ENCODE measurements around the gene TLNRD1. TPM values are rescaled to one million over a fixed set of nuclear protein-coding genes. Genes with fewer than 3 reads are reported as not detected.

The TLNRD1 gene
- total RNA-seq, 1 experiment from 2014 or later = 22.5 TPM

DNA sequence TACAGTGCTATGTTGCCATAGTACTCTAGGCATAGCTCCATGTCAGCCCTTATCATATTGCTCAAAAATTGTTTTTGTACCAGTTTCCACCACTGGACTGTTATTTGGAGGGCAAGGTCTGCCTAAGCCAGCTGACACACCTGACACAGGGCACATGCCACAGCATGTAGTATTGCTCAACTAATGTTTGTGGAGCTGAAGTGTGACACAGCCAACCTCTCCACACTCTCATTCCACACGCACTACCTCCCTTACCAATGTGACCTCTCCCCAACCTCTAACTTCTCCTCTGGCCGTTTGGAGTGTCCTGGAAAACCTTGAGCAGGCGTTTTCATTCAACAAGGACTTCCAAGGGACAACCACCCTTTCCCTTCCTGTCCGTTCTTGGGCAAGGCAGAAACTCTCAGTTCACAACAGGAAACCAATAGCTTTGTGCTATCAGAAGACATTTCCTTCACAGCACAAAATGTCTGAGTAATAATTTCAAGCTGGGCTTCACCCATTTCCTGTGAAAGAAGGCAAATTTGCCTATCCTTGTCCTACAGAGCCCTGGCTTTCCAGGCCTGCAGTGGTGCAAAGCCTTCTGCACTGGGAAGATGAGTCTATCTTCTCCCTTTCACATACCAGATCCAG is 38.4 kb downstream of the TLNRD1 start:
- no peak overlapping the region for H3K4me2 ChIP-seq (ENCODE audit: low read length)
- no peak overlapping the region for H3K27ac ChIP-seq (ENCODE audit: low read depth, low read length)
- CTCF ChIA-PET = no interaction called here
- RAD21 ChIA-PET (ENCODE audit: low non-redundant PET in 1 of 2, low total read pairs in 2 of 2, uncharacterized antibody in 2 of 2, unreplicated experiment in 2 of 2) = no interaction called here
- TF ChIP-seq SIN3A (IDR thresholded peaks at IDR 0.05; ENCODE audit: low read depth) (no peak), SP1 (IDR thresholded peaks at IDR 0.05; ENCODE audit: low read depth) (no peak), SRF (IDR thresholded peaks at IDR 0.05; ENCODE audit: low read depth) (no peak), POLR2A (IDR thresholded peaks at IDR 0.05; ENCODE audit: borderline replicate concordance, extremely low read depth, insufficient read depth, insufficient read length) (no peak), ELF1 (IDR thresholded peaks at IDR 0.05; ENCODE audit: borderline replicate concordance, low read depth) (no peak), JUND (IDR thresholded peaks at IDR 0.05) (no peak), ZFX (IDR thresholded peaks at IDR 0.05) (no peak), TCF7L2 (IDR thresholded peaks at IDR 0.05; ENCODE audit: borderline replicate concordance, extremely low read depth, insufficient read depth, insufficient read length) (no peak), EZH2 (IDR thresholded peaks at IDR 0.05) (no peak), RAD21 (IDR thresholded peaks at IDR 0.05; ENCODE audit: low read depth) (no peak), ZNF274 (IDR thresholded peaks at IDR 0.05; ENCODE audit: low read depth, low read length) (no peak), CEBPB (IDR thresholded peaks at IDR 0.05; ENCODE audit: low read depth) (no peak), YY1 (IDR thresholded peaks at IDR 0.05; ENCODE audit: extremely low read depth, insufficient replicate concordance, low read depth, low read length) (no peak), CBX3 (IDR thresholded peaks at IDR 0.05; ENCODE audit: low read depth) (no peak), EGR1 (IDR thresholded peaks at IDR 0.05; ENCODE audit: low read depth) (no peak), EZH2phosphoT487 (IDR thresholded peaks at IDR 0.05; ENCODE audit: borderline replicate concordance) (no peak)
- TF ChIP-seq, protein P1, sequence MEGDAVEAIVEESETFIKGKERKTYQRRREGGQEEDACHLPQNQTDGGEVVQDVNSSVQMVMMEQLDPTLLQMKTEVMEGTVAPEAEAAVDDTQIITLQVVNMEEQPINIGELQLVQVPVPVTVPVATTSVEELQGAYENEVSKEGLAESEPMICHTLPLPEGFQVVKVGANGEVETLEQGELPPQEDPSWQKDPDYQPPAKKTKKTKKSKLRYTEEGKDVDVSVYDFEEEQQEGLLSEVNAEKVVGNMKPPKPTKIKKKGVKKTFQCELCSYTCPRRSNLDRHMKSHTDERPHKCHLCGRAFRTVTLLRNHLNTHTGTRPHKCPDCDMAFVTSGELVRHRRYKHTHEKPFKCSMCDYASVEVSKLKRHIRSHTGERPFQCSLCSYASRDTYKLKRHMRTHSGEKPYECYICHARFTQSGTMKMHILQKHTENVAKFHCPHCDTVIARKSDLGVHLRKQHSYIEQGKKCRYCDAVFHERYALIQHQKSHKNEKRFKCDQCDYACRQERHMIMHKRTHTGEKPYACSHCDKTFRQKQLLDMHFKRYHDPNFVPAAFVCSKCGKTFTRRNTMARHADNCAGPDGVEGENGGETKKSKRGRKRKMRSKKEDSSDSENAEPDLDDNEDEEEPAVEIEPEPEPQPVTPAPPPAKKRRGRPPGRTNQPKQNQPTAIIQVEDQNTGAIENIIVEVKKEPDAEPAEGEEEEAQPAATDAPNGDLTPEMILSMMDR (IDR thresholded peaks at IDR 0.05 in 2 of 3, conservative IDR thresholded peaks at IDR 0.05 in 1 of 3; ENCODE audit: borderline replicate concordance in 1 of 3, insufficient read depth in 1 of 3, low read depth in 2 of 3, low read length in 2 of 3) = no peak
- TF ChIP-seq, protein P2, sequence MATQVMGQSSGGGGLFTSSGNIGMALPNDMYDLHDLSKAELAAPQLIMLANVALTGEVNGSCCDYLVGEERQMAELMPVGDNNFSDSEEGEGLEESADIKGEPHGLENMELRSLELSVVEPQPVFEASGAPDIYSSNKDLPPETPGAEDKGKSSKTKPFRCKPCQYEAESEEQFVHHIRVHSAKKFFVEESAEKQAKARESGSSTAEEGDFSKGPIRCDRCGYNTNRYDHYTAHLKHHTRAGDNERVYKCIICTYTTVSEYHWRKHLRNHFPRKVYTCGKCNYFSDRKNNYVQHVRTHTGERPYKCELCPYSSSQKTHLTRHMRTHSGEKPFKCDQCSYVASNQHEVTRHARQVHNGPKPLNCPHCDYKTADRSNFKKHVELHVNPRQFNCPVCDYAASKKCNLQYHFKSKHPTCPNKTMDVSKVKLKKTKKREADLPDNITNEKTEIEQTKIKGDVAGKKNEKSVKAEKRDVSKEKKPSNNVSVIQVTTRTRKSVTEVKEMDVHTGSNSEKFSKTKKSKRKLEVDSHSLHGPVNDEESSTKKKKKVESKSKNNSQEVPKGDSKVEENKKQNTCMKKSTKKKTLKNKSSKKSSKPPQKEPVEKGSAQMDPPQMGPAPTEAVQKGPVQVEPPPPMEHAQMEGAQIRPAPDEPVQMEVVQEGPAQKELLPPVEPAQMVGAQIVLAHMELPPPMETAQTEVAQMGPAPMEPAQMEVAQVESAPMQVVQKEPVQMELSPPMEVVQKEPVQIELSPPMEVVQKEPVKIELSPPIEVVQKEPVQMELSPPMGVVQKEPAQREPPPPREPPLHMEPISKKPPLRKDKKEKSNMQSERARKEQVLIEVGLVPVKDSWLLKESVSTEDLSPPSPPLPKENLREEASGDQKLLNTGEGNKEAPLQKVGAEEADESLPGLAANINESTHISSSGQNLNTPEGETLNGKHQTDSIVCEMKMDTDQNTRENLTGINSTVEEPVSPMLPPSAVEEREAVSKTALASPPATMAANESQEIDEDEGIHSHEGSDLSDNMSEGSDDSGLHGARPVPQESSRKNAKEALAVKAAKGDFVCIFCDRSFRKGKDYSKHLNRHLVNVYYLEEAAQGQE (IDR thresholded peaks at IDR 0.05; ENCODE audit: low read depth) = no peak
- TF ChIP-seq, protein P3, sequence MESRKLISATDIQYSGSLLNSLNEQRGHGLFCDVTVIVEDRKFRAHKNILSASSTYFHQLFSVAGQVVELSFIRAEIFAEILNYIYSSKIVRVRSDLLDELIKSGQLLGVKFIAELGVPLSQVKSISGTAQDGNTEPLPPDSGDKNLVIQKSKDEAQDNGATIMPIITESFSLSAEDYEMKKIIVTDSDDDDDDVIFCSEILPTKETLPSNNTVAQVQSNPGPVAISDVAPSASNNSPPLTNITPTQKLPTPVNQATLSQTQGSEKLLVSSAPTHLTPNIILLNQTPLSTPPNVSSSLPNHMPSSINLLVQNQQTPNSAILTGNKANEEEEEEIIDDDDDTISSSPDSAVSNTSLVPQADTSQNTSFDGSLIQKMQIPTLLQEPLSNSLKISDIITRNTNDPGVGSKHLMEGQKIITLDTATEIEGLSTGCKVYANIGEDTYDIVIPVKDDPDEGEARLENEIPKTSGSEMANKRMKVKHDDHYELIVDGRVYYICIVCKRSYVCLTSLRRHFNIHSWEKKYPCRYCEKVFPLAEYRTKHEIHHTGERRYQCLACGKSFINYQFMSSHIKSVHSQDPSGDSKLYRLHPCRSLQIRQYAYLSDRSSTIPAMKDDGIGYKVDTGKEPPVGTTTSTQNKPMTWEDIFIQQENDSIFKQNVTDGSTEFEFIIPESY (IDR thresholded peaks at IDR 0.05; ENCODE audit: extremely low read depth, insufficient replicate concordance, low read length) = no peak
- TF ChIP-seq, protein P4, sequence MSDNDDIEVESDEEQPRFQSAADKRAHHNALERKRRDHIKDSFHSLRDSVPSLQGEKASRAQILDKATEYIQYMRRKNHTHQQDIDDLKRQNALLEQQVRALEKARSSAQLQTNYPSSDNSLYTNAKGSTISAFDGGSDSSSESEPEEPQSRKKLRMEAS (IDR thresholded peaks at IDR 0.05) = no peak
- no peaks in the 10 kb centered on the region for H3K27me3 ChIP-seq (ENCODE audit: insufficient read depth, low read length)
- H3K9me3 ChIP-seq (ENCODE audit: control insufficient read depth in 1 of 2, insufficient read depth in 1 of 2, low read depth in 1 of 2, low read length in 2 of 2) = no peaks in the 10 kb centered on the region
- H3K4me3 ChIP-seq (replicated peaks in 1 of 2; ENCODE audit: low read depth in 1 of 2, low read length in 2 of 2) = no peak overlapping the region
- no peak overlapping the region for H2AFZ ChIP-seq (ENCODE audit: low read depth, low read length, poor library complexity, severe bottlenecking)
- no peaks in the 10 kb centered on the region for H3K79me2 ChIP-seq (ENCODE audit: insufficient read depth, low read length)
- no TSS peak for BruUV-seq (replicated peaks)
- H4K20me1 ChIP-seq (ENCODE audit: insufficient read depth) = no peaks in the 10 kb centered on the region
- DNase-seq (ENCODE audit: low read depth, low spot score) (no peak), ATAC-seq (no peak)
- H3K4me1 ChIP-seq (ENCODE audit: control insufficient read depth in 1 of 2, insufficient read depth in 2 of 2, low read length in 2 of 2) = no peaks in the 10 kb centered on the region
- H3K9ac ChIP-seq (ENCODE audit: low read length) = no peak overlapping the region
- H3K9me2 ChIP-seq (ENCODE audit: insufficient read depth) = no peaks in the 10 kb centered on the region
- intact Hi-C loops (cut with micrococcal nuclease) = no loop called here
- POLR2A ChIA-PET = no interaction called here
- no peaks in the 10 kb centered on the region for H3K36me3 ChIP-seq (ENCODE audit: control insufficient read depth in 1 of 2, insufficient read depth in 2 of 2, low read length in 2 of 2)

Data from HCT116 (cell line).